Activated CD4-positive, alpha-beta T cell treated with anti-CD3 and anti-CD28 coated beads, Interleukin-2, amount 50 U/mL, for 16 hours (primary cell): Measurements from ENCODE around the gene NPBWR2.

ENCODE experiments used
- DNase-seq: peaks from one replicate; pipeline ENCODE4 v3.0.0-alpha.2; 2020

The NPBWR2 gene

DNA sequence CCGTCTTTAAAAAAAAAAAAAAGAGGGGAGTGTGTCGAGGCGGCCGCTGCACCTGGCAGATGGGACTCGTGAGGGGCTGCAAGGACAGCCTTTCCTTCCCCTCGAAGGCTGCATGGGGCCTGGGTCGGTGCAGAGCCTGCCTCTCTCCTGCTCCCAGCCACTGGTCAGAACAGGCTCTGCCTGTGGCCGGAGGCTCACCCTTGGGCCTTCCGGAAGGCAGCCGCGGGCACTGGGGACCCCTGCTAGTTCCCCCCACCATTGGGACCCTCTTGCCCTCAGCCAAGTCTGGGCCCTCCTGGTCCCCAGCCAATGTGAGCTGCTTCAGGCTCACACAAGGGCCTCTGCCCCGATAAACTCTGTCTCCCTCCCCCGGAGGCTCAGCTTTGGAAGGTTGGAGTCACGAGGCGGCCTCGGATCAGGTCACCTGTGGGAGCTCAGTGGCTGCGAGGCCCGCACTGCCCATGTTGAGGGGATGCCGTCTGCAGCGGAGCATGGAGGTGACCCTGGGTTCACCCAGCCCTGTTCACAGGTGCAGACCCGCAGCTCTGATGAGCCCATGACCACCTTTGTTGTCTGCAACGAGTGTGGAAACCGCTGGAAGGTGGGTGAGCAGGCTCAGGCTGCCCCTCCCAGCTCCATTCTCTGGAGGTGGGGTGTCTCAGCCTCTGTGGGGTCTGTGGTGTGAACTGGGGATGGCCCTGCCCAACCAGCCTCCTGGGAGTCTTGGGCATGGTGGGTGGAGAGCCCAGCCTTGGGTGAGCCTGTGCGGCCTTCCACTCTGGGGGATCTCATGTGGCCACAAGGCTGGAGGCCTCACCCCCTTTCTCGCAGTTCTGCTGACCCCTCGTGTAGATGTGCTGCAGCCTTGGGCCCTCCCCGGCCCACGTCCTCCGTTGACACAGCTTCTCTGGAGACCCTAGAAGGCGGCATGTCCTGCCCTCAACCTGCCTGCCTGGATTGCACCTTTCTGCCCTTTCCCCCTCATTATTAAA is 35.7 kb downstream of the NPBWR2 start:
- DNase-seq = no peak

DNA sequence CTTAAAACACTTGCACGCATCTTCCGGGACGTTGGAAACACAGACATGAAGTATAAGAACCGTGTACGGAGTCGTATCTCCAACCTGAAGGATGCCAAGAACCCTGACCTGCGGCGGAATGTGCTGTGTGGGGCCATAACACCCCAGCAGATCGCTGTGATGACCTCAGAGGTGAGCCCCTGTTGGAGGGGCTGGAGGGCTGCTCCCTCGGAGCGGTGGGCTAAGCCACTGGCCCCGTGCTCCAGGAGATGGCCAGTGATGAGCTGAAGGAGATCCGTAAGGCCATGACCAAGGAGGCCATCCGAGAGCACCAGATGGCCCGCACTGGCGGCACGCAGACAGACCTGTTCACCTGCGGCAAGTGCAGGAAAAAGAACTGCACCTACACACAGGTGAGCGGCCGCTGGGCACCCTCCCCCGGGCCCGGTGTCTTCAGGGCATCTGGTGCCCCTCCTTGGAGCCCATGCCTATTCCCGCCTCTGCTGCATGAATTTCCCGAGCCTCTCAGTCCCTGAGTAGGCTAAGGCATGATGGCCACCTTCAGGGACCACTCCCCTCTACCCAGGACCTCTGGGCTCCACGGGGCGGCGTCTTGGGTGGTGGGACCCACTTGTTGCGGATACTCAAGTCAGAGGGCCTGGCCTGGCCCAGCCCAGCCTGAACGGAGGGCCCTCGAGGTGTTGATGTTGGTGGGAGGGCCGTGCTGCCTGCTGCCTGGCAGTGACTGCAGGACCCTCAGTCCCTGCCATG is 36.9 kb downstream of the NPBWR2 start:
- no peak for DNase-seq

DNA sequence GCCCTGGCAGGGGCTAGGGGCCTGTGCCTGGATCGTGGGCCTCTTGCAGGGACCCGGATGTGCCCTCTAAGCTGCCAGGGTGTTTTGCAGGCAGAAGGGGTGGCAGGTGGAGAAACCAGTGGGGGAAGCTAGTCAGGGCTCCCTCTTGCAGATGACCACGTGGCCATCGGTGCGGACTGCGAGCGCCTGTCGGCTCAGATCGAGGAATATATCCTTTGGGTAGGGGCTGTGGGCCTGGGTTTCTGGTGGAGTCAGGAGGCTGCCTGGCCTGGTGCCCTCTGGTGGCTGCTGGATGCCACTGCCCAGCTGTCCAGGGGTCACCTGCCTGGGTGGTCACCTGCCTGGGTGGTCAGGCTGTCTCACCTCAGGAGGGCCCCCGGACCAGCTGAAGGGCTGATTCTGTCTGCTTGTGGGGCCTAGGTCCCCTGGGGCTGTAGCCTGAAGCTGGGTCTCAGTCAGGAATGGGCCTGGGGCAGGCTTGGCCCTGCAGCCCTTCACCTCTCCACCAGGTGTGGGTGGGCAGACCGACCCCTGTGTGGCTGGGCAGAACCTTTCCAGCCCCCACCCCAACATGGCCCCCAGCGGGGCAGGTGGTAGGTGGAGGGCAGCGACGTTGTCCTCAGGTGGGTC is 37.6 kb downstream of the NPBWR2 start:
- no peak for DNase-seq

DNA sequence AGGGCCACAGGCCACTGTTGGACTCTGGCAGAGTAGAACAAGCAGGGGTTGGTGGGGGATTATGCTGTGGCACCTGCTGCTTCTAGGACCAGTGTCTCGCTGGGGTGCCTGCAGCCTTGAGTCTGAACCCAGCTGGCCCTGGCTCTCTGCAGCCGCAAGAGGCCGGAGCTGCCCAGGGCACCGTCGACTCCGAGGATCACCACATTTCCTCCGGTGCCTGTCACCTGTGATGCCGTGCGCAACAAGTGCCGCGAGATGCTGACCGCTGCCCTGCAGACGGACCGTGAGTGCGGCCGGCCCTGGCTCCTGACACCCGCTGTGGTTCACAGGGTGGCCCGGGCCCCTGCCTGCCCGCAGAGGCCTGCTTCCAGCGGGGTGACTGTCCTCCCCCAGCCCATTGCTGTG is 38.2 kb downstream of the NPBWR2 start:
- DNase-seq = no peak

DNA sequence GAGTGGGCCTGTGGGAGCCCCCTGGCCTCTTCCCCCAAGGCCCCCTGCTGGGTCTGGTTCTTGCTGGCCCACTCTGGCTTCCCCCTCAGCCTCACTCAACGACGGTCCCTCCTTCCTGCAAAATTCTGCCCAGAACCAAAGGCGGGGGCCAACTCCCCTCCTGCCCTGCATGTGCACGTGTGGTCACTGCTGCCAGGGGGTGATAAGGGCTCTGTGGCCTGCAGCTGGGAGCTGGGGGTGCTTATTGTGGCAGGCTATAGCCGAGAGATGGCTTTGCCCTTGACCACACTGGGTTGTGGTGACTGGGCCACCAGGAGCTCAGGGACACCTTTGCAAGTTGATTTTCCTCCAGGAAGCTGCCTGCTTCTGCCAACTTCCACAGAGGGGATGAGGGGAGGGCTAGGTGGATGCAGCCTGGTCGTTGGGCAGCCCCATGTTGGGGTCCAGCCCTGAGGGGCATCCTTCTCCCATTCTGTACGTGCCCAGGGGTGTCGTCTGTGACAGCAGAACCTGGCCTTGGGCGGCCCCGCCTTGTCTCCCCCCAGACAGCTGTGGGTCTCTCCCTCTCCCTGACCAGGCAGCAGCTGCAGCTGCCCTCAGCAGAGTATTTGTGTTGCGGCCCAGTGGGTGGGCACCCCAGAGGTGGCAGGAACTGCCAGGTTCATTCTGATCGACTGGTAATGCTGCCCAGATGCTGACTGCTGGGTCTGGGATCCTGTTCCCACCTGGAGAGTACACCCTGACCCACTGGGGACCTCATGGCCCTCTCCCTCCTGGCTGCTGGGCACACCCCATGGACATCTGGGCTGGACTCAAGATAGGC is 38.8 kb downstream of the NPBWR2 start:
- DNase-seq = no peak

DNA sequence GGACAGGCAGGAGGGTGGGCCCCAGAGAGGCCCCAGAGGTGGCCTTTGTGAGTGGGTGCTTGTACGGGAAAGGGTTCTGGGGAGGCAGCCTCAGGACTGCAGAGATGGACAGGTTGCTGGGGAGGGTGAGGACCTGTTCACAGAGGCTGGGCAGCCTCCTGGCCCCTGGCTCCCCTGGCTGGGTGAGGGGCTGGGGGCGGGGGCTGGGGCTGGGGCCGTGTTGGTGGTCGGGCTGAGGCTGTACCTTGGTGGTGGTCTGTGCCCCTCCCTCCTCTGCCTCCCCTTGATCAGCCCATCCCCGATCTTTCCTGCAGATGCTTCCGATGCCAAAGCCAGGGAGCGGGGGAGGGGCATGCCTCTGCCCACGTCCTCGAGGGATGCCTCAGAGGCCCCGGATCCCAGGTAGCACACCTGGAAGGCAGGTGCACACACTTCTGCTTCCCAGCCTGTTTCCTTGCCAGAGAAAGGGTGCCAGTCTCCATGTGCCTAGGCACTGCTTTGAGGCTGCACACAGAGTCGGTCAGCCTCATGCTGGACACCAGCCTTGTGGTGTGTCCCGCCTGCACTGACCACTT is 39.5 kb downstream of the NPBWR2 start:
- no peak for DNase-seq

DNA sequence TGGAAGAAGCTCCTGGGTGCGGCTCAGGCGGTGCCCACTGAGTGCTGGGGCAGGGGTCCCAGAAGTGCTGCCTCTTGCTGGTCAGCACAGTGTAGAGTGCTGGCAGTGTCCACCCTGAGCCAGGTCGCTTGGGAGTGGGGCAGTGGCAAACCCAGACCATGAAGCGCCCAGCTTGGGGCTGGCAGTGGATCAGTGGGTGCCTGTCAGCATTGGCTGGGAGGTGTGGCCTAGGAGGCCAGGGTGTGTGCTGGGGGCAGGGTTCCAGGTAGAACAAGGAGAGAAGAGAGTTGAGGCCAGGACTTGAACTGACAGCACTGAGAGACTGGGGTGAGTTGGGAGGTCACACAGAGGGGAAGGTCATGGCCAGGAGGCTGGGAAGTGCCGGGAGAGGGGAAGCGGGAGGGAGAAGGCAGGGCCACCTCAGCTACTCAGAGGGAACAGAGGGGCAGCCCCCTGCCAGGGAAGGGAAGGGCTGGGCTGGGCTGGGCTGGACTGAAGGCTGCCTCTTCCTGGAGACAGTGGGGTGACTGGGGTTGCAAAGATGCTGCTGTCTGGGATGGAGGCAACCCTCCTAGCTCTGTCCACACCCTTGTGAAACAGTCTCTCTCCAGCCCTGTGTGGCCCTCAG is 40.2 kb downstream of the NPBWR2 start:
- no peak for DNase-seq

DNA sequence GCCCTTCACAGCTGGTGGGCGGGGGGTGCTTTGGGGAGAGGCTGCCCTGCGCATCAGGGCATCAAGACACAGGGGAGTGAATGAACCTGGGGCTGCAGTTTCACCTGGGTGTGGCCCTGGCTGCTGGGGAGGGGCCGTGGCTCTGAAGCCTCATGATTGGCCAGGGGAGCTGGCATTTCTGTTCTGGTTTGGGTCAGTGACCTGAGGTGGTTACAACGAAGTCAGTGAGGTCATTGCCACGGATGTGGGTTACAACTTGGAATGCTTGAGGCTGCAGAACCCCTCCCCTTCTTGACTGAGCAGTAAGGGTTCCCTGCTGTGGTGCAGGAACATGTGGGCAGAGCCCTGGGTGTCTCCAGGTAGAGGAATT is 41.4 kb downstream of the NPBWR2 start:
- DNase-seq = peak; percentile 88

DNA sequence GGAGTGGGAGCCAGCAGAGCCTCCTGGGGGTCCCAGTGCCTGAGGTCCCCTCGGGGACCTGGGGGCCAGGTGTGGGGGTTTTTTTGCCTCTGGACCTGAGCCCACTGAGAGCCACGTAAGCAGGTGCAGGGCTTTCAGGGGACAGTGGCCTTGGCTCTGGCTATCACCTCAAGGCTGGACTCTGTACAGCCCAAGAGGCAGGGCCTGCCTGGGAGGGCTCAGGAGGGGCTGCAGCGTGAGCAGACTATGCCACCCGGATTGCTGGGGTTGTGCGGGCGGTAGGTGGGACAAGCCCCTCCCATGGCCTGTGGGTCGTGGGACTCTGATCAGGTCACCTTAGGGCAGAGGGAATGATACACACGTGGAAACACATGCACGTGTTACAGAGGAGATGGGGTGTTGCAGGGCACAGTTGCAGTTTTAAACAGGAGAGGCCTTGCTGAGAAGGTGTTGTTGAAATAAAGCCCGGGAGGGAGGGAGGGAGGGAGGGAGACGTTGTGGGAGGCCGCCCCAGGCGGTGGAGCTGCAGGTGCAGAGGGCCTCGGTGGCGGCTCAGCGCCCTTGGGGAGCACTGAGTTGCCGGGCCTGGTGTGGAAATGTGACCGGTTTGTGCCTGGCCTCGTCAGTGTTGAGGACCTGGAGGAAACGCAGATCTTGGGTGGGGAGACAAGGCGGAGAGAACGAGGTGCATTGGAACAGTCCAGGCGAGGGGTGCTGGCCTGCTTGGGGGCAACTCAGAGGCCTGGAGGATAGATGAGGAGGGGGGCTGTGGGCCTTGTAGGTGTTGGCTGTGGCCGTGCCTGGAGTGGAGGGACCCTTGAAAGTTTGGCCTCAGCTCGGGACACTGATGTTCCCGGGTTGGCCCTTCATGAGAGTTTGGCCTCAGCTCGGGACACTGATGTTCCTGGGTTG is 42.0 kb downstream of the NPBWR2 start:
- DNase-seq = no peak

DNA sequence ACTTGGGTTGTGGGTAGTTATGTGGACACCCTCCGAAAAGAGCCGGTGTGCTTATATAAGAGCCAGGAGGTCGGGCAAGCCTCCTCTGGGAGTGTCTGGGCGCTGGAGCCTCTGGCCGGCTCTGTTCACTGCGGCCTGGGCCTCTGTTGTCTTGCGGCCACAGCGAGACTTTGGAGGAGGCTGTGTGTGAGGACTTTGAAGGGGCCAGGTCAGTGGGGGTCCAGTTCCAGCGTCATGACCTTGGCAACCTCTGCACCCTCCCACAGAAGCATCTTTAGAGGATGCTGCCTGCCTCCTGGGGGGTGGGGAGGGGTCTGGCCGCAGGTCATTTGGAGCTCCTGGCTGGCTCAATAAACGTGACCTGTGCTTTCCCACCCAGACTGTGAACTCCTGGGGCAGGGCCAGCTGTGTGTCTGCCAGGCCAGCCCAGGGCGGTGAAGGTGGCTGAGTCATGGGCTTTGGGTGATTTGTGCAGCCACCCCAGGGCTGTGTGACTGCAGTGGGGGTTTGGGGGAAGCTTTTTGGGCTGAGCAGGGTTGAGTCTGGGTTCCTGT is 43.1 kb downstream of the NPBWR2 start:
- DNase-seq = no peak

DNA sequence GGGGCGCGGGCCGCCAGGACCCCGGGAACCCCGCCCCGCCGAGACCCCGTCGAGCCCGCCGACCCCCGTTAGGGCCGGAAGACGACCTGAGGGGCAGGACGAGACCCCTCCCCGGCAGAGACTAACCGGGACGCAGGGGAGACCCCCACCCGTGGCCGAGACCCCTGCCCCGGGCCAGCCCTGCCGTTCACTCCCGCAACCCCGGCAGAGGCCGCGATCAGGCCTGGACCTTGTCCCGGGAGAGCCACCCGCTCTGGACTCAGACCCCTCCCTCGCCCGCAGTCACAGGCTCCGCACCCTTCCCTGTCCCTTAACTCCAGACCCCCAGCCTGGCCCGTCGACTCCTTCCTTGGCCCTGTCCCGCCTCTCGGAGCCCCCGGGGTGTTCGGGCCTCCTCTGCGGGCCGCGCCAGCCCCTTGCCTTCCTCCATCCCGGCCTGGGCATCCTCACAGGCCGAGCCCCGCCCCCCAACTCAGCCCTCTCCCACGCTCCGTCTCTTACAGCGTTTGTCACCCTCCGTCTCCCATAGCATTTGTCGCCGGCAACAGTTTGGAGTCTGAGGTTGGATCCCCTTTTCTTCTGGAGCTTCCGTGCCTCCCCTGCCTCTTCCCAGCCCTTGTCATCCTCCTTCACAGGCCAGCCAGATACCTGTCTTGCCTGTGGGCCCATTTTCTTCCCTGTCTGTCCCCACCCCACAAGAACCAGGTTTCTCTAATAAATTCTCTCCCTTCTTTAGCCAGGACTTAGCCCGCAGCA is 43.8 kb downstream of the NPBWR2 start:
- no peak for DNase-seq

DNA sequence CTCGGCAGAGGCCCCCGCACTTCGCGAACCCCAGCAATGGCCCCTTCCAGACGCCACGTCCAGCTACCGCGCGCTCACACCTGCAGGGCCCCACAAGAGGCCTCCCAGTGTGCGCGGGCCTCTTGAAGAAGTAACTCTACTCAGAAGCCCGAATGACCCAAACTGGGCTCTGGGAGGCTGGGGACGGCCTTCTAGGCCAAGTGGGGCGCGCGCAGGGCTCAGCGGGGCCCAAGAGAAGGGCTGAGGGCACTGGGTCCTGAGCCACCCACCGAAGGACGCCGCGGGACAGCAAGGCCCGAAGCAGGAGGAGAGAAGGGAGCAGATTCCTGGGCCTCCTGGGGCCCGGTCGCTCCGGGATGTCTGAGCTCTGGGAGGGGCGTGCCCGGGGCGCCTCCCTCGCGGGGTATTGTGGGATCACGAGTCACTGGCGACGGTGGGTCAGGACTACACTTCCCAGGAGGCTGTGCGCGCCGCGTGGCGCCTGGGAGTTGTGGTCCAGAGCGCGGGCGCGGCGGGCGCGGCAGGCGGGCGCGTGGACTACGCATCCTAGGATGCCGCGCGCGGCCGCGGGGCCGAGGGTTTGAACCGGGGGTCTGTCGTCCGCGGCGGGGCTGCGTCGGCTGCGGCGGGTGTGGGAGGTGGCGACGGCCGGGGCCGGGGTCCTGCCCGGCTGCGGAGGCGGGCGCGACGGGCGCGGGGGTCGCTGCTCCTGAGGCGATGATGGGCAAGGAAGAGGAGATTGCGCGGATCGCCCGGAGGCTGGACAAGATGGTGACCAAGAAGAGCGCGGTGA is 44.6 kb downstream of the NPBWR2 start, which contains the start of gene TCEA2:
Gene TCEA2 (plus strand): TSS at position 603 of the 793 bp plus-strand sequence. CDS start 115 bp downstream, at position 718.
- peak; percentile 97 for DNase-seq

DNA sequence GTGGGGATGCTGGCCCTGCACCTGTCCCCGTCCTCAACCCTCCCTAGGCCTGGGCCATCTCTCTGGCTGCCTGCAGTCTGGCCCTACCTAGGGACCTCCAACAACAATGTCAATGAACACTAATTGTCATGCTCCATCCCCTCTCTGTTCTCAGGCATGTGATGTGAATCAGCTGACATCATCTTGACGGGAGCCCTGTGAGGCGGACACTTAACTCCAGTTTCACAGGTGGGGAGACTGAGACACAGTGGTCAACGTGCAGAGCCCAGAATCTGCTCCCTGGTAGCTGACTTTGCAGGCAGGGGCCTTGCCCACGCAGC is 45.1 kb downstream of the NPBWR2 start:
- no peak for DNase-seq

DNA sequence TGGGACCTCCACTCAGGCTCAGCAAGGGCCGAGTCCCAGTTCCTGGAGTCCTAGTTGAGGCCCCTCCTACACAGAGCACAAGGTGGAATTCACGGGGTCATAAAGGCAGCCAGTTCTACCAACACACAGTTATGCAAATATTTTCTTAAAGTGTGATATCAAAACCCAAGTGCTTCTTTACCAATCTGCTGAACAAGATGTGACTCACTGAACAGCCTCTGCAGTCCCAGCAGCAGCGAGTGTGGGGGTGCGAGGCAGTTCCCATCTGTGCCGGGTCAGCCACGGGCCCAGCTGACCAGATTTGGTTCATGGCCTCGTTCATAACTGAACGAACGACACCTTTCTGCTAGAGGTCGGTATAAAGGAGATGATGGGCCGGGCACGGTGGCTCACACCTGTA is 48.8 kb downstream of the NPBWR2 start:
- DNase-seq = no peak

DNA sequence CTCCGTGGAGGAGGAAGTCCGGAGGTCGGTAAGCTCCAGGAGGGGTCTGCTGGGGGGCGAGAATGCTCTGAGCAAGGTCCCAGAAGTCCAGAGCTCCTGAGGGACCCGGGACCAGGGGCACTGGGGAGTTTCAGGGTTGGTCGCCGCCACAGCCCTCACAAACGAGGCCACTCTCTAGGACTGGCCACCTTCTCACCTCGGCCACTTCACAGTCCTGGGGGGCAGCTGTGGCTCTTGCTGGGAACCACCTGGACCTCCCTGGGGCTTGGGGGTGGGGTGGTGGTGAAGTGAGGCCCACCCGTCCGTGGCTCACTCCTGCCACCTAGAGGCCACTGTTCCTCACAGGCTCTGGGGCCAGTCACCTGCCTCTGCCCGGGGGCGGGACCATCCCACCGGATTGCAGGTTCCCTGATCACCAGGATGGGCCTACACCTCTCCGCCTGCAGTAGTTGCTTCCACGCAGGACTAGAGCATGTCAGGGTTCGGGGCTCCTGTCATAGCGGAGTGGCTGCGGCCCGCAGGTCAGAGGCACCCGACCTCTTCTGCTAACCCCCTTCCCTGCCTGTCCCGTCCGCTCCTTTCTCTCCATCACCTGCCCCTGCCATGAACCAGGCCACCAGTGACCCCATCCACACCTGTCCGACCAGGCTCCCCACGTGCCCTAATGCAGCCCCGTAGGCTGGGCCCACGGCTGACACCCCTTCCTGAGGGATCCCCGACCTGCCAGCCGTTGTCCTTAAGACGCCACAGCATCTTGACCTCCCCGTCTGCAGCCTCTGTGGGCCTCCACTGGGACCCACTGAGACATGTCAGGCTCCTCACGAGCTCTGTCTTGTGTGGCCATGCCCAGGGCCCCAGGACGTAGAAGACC is 49.5 kb downstream of the NPBWR2 start:
- DNase-seq = peak; percentile 81

DNA sequence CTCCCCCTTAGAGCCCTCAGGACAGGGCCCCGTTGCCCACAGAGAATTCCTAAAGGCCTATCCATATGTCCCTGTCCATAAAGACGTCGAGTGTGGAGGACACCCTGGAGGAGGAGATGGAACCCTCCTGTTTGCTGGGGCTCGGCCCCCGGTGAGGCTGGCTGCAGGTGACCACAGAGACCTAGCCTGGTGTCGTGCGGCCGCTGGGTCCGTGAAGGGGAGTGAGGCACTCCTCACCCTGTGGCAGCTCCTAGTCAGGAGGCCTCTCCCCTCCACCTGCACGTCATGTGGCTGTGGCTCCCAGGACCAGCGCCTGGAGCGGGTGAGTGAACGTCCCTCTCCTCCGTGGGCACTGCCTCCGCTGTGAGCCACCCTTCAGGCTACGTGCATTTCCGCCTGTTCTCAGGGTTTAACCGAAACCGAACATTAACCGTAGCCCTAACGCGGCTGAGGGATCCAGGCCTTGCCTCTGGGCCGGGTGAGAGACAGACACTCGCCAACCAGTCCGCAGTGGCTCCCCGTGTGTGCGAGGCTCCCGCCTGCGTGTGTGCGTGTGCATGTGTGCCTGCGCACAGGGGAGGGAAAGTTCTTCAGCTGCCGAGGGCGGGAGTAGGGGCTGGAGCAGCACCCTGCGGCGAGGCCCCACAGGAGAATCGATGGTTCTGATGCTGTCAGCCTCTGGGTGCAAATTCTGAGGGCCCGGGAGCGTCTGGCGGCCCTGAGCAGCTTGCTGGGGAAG is 50.3 kb downstream of the NPBWR2 start:
- DNase-seq = no peak

DNA sequence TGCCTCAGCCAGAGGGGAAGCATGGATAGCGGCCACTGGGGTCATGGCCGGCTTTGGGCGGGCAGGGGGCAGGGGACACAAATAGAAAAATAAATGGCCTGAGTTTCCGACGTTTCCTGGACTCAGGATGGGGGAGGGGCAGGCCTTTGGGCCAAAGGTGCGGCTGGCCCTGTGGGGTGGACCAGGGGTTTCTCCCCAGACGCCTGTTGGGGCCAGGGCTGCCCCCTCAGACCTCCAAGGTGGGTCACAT is 50.8 kb downstream of the NPBWR2 start:
- no peak for DNase-seq
